Thyroid gland (tissue), 4 donors: Measurements from ENCODE around the gene PLEKHA3. TPM values are rescaled to one million over a fixed set of nuclear protein-coding genes. Genes with fewer than 3 reads are reported as not detected.

Experiments
- DNase-seq, 2 donors: peaks; one replicate each; pipeline ENCODE4 v3.0.0-alpha.2; 2019
- H3K27ac ChIP-seq, 3 donors: fragments of 200-600 bp; sonication (generic); 1 replicate in 2 of 3; 2 replicates in 1 of 3; pipeline ENCODE4 v1.5.1; 2016 to 2019; ENCODE audit warnings: mild to moderate bottlenecking in 1 of 3, moderate library complexity in 1 of 3
- H3K27me3 ChIP-seq: fragments of 200-600 bp; sonication (generic); one replicate; pipeline ENCODE4 v1.5.1; 2019
- H3K36me3 ChIP-seq, 2 donors: fragments of 200-600 bp; sonication (generic); one replicate each; pipeline ENCODE4 v1.5.1; 2016 to 2019
- H3K4me1 ChIP-seq, 2 donors: fragments of 200-600 bp; sonication (generic); one replicate each; pipeline ENCODE4 v1.5.1; 2017 to 2019
- H3K4me3 ChIP-seq, 3 donors: fragments of 200-600 bp; sonication (generic); replicated peaks in 1 of 3; 1 replicate in 2 of 3; 2 replicates in 1 of 3; pipeline ENCODE4 v1.5.1; 2016; ENCODE audit warnings: mild to moderate bottlenecking in 1 of 3
- H3K9me3 ChIP-seq: fragments of 200-600 bp; sonication (generic); one replicate; pipeline ENCODE4 v1.5.1; 2017
- POLR2A ChIP-seq, 2 donors: fragments of 450-650 bp; IDR thresholded peaks; one replicate each; pipeline ENCODE4 v1.6.1; 2017; ENCODE audit warnings: antibody characterized with exemption in 2 of 2, mild to moderate bottlenecking in 2 of 2, moderate library complexity in 1 of 2
- WGBS, 2 donors: methylation state at CpG; one replicate each; pipeline ENCODE4 v1.1.5; 2017; 5-methylcytosine and 5-hydroxymethylcytosine counted together
- intact Hi-C: fragments of 100-400 bp; cut with DNase I; formaldehyde crosslinking; loops from one replicate; pipeline ENCODE4 v1.15.1; 2023
- total RNA-seq, 4 donors: library from RNA; depleted of rRNA; stranded (reverse); fragments of >200 nt; gene quantifications; one replicate each; pipeline ENCODE4 v1.2.3, GENCODE V29; 2016
- TF ChIP-seq, protein P1 (sequence below), 6 experiments: fragments of 200-600 bp in 3 of 6; fragments of 450-650 bp in 3 of 6; sonication (generic) in 3 of 6; IDR thresholded peaks; one replicate each; pipeline ENCODE4 v1.5.1; 2016 to 2019; ENCODE audit warnings: antibody characterized with exemption in 6 of 6, mild to moderate bottlenecking in 2 of 6, inconsistent platforms in 1 of 6, moderate library complexity in 1 of 6

The PLEKHA3 gene
- total RNA-seq, 4 donors from 2014 or later, result 12.3 to 23.5 (median 15.6) TPM

DNA sequence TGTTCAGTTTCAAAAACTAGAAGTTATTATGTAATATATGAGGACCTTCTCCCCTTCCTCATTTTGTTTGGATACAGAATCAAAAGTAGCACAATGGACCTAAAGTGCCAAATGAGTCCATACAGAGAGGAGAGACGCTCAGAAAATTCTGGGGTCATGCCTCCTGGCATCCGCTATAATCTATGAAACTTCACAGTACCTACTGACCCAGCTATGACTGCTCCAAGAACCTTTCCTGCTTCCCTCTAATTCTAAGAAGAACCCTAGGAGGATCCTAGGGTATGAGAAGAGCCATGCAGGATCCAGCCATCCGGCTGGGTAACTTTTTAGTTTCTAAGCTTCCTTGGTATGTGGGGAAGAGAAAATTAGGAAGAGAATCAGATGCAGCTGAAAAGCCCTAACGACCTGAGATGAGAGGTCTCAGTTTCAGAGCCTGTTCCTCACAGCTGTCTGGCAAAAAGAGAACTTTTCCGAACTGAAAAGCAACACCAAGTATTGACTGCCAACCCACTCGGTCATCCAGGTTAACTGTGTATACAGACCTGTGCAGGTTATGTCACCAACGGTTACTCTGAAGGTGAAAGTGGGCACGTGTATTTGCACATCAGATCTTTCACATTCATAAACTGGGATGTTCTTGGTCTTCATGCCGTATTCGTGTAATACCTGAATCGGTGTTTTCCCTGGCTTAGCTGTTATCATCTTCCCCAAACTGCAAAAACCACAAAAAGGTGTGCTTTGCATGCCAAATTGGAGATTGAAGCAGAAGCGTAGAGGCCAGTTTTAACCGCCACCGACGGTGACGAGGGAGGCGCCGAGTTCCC is 30.3 kb upstream of the PLEKHA3 start:
- TF ChIP-seq POLR2A (IDR thresholded peaks at IDR 0.05), result no peak
- TF ChIP-seq, protein P1, sequence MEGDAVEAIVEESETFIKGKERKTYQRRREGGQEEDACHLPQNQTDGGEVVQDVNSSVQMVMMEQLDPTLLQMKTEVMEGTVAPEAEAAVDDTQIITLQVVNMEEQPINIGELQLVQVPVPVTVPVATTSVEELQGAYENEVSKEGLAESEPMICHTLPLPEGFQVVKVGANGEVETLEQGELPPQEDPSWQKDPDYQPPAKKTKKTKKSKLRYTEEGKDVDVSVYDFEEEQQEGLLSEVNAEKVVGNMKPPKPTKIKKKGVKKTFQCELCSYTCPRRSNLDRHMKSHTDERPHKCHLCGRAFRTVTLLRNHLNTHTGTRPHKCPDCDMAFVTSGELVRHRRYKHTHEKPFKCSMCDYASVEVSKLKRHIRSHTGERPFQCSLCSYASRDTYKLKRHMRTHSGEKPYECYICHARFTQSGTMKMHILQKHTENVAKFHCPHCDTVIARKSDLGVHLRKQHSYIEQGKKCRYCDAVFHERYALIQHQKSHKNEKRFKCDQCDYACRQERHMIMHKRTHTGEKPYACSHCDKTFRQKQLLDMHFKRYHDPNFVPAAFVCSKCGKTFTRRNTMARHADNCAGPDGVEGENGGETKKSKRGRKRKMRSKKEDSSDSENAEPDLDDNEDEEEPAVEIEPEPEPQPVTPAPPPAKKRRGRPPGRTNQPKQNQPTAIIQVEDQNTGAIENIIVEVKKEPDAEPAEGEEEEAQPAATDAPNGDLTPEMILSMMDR (IDR thresholded peaks at IDR 0.05), result no peak
- H3K4me3 ChIP-seq, result peak overlapping the region; percentile 75 to 81 (median 81)
- H3K9me3 ChIP-seq, result no peaks in the 10 kb centered on the region
- peaks cover 11 to 20% of the 10 kb centered on the region in 2 donors for H3K4me1 ChIP-seq
- peaks cover 5 to 9% of the 10 kb centered on the region in 2 donors for H3K36me3 ChIP-seq
- DNase-seq, result peak; percentile 53 to 56
- peak overlapping the region; percentile 96 to 99 (median 96) for H3K27ac ChIP-seq
- WGBS, 2 donors, result 6% methylated on average over 18 of the region's 18 CpGs
- intact Hi-C loops, result no loop called here
- no peaks in the 10 kb centered on the region for H3K27me3 ChIP-seq

DNA sequence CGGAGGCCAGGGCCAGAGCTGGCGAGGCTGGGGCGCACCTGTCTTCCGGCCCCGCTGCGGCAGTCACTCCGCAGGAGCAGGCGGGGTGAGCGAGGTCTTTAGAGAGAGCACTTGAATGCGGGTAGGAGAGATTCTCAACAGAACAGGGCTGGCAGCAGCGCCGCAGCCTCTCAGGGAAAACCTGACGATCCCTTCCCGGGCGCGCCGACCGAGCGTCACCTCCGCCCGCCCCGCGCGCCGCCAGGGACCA is 29.8 kb upstream of the PLEKHA3 start:
- H3K27me3 ChIP-seq, result no peaks in the 10 kb centered on the region
- 0% methylated on average over 19 to 22 of the region's 25 CpGs for WGBS, 2 donors
- DNase-seq, result peak in 1 of 2 donors; percentile 85
- H3K4me3 ChIP-seq, result peak overlapping the region; percentile 75 to 81 (median 81)
- H3K4me1 ChIP-seq, result peaks cover 11 to 20% of the 10 kb centered on the region in 2 donors
- TF ChIP-seq, protein P1 (IDR thresholded peaks at IDR 0.05), result no peak
- TF ChIP-seq POLR2A (IDR thresholded peaks at IDR 0.05), result peak in 1 of 2 donors; percentile 27
- peak overlapping the region; percentile 96 to 99 (median 96) for H3K27ac ChIP-seq
- intact Hi-C loops, result no loop called here
- H3K36me3 ChIP-seq, result peaks cover 0 to 4% of the 10 kb centered on the region in 2 donors
- H3K9me3 ChIP-seq, result no peaks in the 10 kb centered on the region

DNA sequence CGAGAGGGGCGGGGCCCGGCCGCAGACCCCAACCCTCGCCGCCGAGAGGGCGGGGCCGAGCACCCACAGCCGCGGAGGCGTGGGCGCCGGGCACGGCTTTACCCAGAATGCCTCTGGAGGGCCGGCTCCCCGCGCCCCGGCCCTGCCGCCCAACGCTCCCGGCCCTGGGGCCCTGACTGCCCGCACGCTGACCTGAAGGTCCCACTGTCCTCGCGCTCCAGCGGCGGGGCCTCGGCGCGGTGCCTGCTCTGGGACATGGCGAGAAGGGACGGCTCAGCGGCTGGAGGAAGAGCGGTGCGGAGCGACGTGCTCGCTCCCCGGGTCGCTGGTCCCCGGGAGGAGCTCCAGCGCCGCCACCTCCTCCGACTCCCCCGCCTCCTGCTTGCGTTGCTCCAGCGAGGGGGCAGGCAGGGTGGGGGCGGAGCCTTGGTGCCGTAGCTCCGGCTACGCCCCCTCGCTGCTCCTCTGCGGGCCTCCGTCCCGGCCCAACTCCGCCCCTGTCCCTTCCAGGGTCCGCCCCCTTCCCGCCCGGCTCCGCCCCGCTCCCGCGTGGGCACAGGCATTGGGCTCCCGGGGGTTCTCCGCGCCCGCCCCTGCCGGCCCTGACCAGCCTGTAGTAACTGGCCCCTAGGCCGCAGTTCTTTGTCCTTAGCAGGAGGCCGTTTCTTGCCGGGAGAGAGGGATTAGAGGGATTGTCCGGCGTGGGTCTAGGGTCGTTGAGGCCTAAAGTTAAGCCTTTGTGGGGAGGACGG is 29.3 kb upstream of the PLEKHA3 start, which contains the start of the genes PJVK and PRKRA:
PJVK (plus strand) TSS at position 605 of the 752 bp plus-strand sequence. CDS start 2,032 bp downstream, outside the sequence.
PRKRA (minus strand) TSS at position 402 of the 752 bp plus-strand sequence; CDS start at position 257, 145 bp downstream.
- no peaks in the 10 kb centered on the region for H3K9me3 ChIP-seq
- peak within 1 kb of the TSS; percentile 96 to 99 (median 96) for H3K27ac ChIP-seq
- intact Hi-C loops, result no loop called here
- TF ChIP-seq POLR2A (IDR thresholded peaks at IDR 0.05), result peak; percentile 82 to 95
- TF ChIP-seq, protein P1 (IDR thresholded peaks at IDR 0.05), result no peak
- H3K36me3 ChIP-seq, result no peaks in the 10 kb centered on the region
- peak within 1 kb of the TSS; percentile 75 to 81 (median 81) for H3K4me3 ChIP-seq
- peak; percentile 97 for DNase-seq
- 1% methylated on average over 22 to 40 of the region's 76 CpGs for WGBS, 2 donors
- peaks cover 11 to 20% of the 10 kb centered on the region in 2 donors for H3K4me1 ChIP-seq
- no peaks in the 10 kb centered on the region for H3K27me3 ChIP-seq

DNA sequence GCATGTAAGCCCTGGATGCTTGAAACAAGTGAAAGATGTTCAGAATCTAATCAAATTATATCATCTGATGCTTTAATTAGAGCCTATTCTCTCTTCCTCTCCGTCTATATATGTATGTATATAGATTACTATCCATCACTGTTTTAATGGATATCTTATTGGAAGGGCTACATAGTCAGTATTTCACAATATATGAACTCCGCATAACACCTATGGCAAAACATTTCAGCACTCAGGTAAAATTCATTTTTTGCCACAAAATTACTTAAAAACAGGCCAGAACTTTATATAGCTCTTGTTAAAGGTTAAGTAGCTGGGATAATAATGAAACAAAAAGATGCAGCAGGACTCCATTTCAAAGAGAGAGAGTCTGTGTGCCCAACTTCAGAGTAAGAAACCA is 27.9 kb upstream of the PLEKHA3 start:
- intact Hi-C loops, result no loop called here
- H3K9me3 ChIP-seq, result no peaks in the 10 kb centered on the region
- no peak overlapping the region for H3K4me3 ChIP-seq
- TF ChIP-seq, protein P1 (IDR thresholded peaks at IDR 0.05), result no peak
- TF ChIP-seq POLR2A (IDR thresholded peaks at IDR 0.05), result no peak
- no peaks in the 10 kb centered on the region for H3K27me3 ChIP-seq
- whole genome bisulfite sequencing, 2 donors, result 96% methylated on average over 2 of the region's 2 CpGs
- no peak for DNase-seq
- no peaks in the 10 kb centered on the region for H3K36me3 ChIP-seq
- H3K27ac ChIP-seq, result no peak overlapping the region
- H3K4me1 ChIP-seq, result peaks cover 11 to 20% of the 10 kb centered on the region in 2 donors
